ENCODE results near the gene GFOD2. TPM values are rescaled to one million over a fixed set of nuclear protein-coding genes. Genes with fewer than 3 reads are reported as not detected.
A peak's percentile ranks its signal among the peaks of the same experiment; 100 is the strongest.
"Not testable (repeated sequence)": the region's sequence is repeated elsewhere in the genome, so short reads cannot be mapped to it uniquely, and the experiment has no call there.

GFOD2 gene
- total RNA-seq, 2 experiments from 2014 or later, result 16.2 to 18.0 TPM

DNA sequence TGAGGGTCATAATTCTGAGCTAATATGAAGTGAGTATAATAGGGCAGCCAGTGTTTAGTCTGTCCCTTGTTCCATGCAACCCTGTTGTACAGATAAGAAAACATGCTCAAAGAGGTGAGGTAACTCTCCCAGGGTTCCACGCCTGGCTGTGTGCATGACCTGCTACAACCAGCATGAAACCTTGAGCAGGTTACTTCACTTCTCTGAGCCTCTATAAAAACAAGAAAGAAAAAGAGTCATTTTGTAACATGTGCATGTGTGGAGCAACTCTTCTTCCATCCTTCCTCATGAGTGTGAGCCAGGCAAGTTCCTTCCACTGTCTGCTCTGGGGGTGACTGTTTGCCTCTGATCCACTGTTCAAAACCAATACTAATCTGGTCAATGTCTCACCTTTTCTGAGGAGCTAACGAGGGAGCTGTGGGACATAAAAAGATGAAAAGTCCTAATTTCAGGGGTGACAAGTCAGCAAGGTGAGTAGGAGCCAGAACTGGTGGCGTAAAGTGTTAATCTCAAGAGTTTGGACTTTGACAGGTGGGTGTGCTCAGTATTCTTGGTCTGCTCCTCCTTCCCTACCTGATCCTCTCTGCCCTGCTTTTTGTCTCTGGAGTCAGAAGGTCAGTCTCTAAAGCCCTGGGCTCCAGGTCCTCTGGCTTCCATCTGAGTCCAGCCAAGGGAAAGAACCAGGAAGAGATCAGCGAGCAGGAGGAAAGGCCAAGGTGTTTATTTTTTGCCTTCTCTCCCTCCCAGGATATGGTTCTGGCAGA lies 21.5 kb downstream of the GFOD2 start:
- Histone ChIP-seq H3K9me2 (ENCODE audit: insufficient read depth, low read length) (no peaks in the 10 kb centered on the region), H3K36me3 (ENCODE audit: insufficient read depth, low read length) (peaks cover 22% of the 10 kb centered on the region), H4K20me1 (ENCODE audit: insufficient read depth, low read length) (no peaks in the 10 kb centered on the region), H2AFZ (ENCODE audit: low read length) (no peak overlapping the region), H3K27ac (ENCODE audit: low read depth, low read length, poor library complexity, severe bottlenecking) (no peak overlapping the region), H3K4me2 (ENCODE audit: low read length) (no peak overlapping the region), H3K4me1 (ENCODE audit: insufficient read depth, low read length, poor library complexity, severe bottlenecking) (peaks cover 13% of the 10 kb centered on the region), H3K9me3 (ENCODE audit: low read length) (0 out of 2 replicates have a peak, but pooled peaks cover 6% of the 10 kb centered on the region), H3K79me2 (ENCODE audit: insufficient read depth, low read depth, low read length) (no peaks in the 10 kb centered on the region), H3K4me3 (ENCODE audit: low read depth, low read length, poor library complexity, severe bottlenecking) (no peak overlapping the region)
- POLR2A ChIA-PET, result interaction anchor here (0.9 kb wide), 1 partner anchor 12 kb away, joined by 3 read pairs; no protein-coding TSS in a partner anchor
- intact Hi-C loops (cut with micrococcal nuclease; ENCODE audit: unreplicated experiment), result no loop called here
- DNase-seq (ENCODE audit: low spot score), result no peak
- TF ChIP-seq, protein P1, sequence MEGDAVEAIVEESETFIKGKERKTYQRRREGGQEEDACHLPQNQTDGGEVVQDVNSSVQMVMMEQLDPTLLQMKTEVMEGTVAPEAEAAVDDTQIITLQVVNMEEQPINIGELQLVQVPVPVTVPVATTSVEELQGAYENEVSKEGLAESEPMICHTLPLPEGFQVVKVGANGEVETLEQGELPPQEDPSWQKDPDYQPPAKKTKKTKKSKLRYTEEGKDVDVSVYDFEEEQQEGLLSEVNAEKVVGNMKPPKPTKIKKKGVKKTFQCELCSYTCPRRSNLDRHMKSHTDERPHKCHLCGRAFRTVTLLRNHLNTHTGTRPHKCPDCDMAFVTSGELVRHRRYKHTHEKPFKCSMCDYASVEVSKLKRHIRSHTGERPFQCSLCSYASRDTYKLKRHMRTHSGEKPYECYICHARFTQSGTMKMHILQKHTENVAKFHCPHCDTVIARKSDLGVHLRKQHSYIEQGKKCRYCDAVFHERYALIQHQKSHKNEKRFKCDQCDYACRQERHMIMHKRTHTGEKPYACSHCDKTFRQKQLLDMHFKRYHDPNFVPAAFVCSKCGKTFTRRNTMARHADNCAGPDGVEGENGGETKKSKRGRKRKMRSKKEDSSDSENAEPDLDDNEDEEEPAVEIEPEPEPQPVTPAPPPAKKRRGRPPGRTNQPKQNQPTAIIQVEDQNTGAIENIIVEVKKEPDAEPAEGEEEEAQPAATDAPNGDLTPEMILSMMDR (conservative IDR thresholded peaks at IDR 0.05; ENCODE audit: low read length), result no peak
- no peak for TF ChIP-seq EZH2phosphoT487 (IDR thresholded peaks at IDR 0.05; ENCODE audit: borderline replicate concordance, low read depth, low read length)
- CTCF ChIA-PET (ENCODE audit: unreplicated experiment), result no interaction called here
- no TSS peak for BruUV-seq (replicated peaks)

DNA sequence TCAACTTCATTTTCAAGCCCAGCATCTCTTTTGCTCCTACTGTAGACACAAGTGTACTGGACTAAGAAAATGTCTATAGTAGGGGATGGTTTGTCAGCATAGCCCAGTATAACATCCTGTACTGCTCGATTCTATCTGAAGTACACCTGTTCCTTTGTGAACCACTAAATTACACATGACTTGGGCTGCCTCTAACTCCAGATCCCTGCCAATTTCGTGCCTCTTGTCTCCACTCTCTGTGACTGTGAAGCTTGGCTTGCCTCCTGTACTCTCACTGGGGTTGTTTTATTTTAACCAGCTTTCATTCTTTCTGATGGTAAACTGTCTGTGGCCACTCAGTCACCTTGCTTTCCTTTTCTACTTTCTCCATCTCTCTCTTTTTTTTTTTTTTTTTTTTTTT lies 24.5 kb downstream of the GFOD2 start:
- no peak overlapping the region for H3K27ac ChIP-seq (ENCODE audit: low read depth, low read length, poor library complexity, severe bottlenecking)
- H3K9me2 ChIP-seq (ENCODE audit: insufficient read depth, low read length), result no peaks in the 10 kb centered on the region
- no peak overlapping the region for H2AFZ ChIP-seq (ENCODE audit: low read length)
- peaks cover 18% of the 10 kb centered on the region for H3K36me3 ChIP-seq (ENCODE audit: insufficient read depth, low read length)
- no peaks in the 10 kb centered on the region for H4K20me1 ChIP-seq (ENCODE audit: insufficient read depth, low read length)
- 0 out of 2 replicates have a peak, but pooled peaks cover 3% of the 10 kb centered on the region for H3K9me3 ChIP-seq (ENCODE audit: low read length)
- no peak overlapping the region for H3K4me3 ChIP-seq (ENCODE audit: low read depth, low read length, poor library complexity, severe bottlenecking)
- no peak overlapping the region for H3K4me2 ChIP-seq (ENCODE audit: low read length)
- TF ChIP-seq, protein P1 (conservative IDR thresholded peaks at IDR 0.05; ENCODE audit: low read length), result no peak
- no peak for TF ChIP-seq EZH2phosphoT487 (IDR thresholded peaks at IDR 0.05; ENCODE audit: borderline replicate concordance, low read depth, low read length)
- H3K4me1 ChIP-seq (ENCODE audit: insufficient read depth, low read length, poor library complexity, severe bottlenecking), result peaks cover 16% of the 10 kb centered on the region
- no peaks in the 10 kb centered on the region for H3K79me2 ChIP-seq (ENCODE audit: insufficient read depth, low read depth, low read length)
- CTCF ChIA-PET (ENCODE audit: unreplicated experiment), result no interaction called here
- no TSS peak for BruUV-seq (replicated peaks)
- intact Hi-C loops (cut with micrococcal nuclease; ENCODE audit: unreplicated experiment), result no loop called here
- no peak for DNase-seq (ENCODE audit: low spot score)
- POLR2A ChIA-PET, result interaction anchor here (0.6 to 0.7 kb wide), 2 partner anchors 74 to 224 kb away, joined by 3 to 9 read pairs; no protein-coding TSS in a partner anchor

DNA sequence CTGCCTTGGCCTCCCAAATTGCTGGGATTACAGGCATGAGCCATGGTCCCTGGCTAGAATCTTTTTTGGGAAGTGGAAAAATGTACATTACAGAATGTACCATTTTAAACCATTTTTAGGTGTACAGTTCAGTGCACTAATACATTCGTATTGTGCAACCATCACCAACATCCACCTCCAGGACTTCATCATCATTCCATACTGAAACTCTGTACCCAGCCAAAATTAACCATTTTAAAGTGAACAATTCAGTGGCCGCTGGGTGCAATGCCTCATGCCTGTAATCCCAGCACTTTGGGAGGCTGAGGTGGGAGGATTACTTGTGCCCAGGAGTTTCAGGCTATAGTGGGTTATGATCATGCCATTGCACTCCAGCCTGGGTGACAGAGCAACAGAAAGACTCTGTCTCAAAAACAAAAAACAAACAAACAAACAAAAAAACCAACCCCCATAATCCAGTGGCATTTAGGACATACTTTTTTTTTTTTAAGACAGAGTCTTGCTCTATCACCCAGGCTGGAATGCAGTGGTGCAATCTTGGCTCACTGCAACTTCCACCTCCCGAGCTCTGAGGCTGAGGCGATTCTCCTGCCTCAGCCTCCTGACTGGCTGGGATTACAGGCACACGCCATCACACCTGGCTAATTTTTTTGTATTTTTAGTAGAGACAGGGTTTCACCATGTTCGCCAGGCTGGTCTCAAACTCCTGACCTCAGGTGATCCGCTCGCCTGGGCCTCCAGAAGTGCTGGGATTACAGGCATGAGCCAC lies 25.4 kb downstream of the GFOD2 start:
- H3K9me3 ChIP-seq (ENCODE audit: low read length); intact Hi-C loops (cut with micrococcal nuclease; ENCODE audit: unreplicated experiment); BruUV-seq (replicated peaks); H3K9me2 ChIP-seq (ENCODE audit: insufficient read depth, low read length); H3K27ac ChIP-seq (ENCODE audit: low read depth, low read length, poor library complexity, severe bottlenecking); DNase-seq (ENCODE audit: low spot score); H3K4me3 ChIP-seq (ENCODE audit: low read depth, low read length, poor library complexity, severe bottlenecking); H4K20me1 ChIP-seq (ENCODE audit: insufficient read depth, low read length); H3K79me2 ChIP-seq (ENCODE audit: insufficient read depth, low read depth, low read length); CTCF ChIA-PET (ENCODE audit: unreplicated experiment); H2AFZ ChIP-seq (ENCODE audit: low read length): not testable (repeated sequence)
- H3K4me2 ChIP-seq (ENCODE audit: low read length), result peak overlapping the region; percentile 52
- H3K4me1 ChIP-seq (ENCODE audit: insufficient read depth, low read length, poor library complexity, severe bottlenecking), result peaks cover 16% of the 10 kb centered on the region
- POLR2A ChIA-PET, result interaction anchor here (0.6 to 1.9 kb wide), 3 partner anchors 16 to 102 kb away, joined by 3 to 5 read pairs (median 5); partner anchors contain the start of gene GFOD2
- H3K36me3 ChIP-seq (ENCODE audit: insufficient read depth, low read length), result peaks cover 10% of the 10 kb centered on the region; the same call in 1 of the 2 replicates

Measured in OCI-LY7 (cell line).